Liver (tissue), 9 donors: ENCODE results near the gene CDK5RAP3. TPM values are rescaled to one million over a fixed set of nuclear protein-coding genes. Genes with fewer than 3 reads are reported as not detected.

Experiments used
- DNase-seq: peaks from one replicate; pipeline ENCODE4 v3.0.0-alpha.2; 2017; ENCODE audit warnings: low spot score
- H3K27ac ChIP-seq, 2 donors: one replicate each; pipeline ENCODE4 v1.7.0; 2013; ENCODE audit warnings: inconsistent platforms in 2 of 2, low read length in 2 of 2, control low read depth in 1 of 2, low read depth in 1 of 2, mild to moderate bottlenecking in 1 of 2
- H3K27me3 ChIP-seq, 4 donors: one replicate each; pipeline versions ENCODE4 v1.6.1 to v1.7.0; 2013; ENCODE audit warnings: low read length in 3 of 4, inconsistent platforms in 1 of 4, mild to moderate bottlenecking in 1 of 4, moderate library complexity in 1 of 4; ENCODE audit not compliant: control insufficient read depth in 4 of 4, insufficient read depth in 4 of 4
- H3K36me3 ChIP-seq, 4 donors: one replicate each; pipeline versions ENCODE4 v1.6.1 to v1.7.0; 2013; ENCODE audit warnings: low read length in 3 of 4, mild to moderate bottlenecking in 3 of 4, low read depth in 1 of 4, moderate library complexity in 1 of 4; ENCODE audit not compliant: control insufficient read depth in 4 of 4, insufficient read depth in 3 of 4
- H3K4me1 ChIP-seq, 4 donors: one replicate each; pipeline versions ENCODE4 v1.6.1 to v1.7.0; 2013; ENCODE audit warnings: low read length in 3 of 4, mild to moderate bottlenecking in 3 of 4, moderate library complexity in 1 of 4; ENCODE audit not compliant: control insufficient read depth in 4 of 4, insufficient read depth in 4 of 4
- H3K4me3 ChIP-seq, 3 donors: one replicate each; pipeline versions ENCODE4 v1.6.1 to v1.7.0; 2013; ENCODE audit warnings: low read length in 3 of 3, control low read depth in 1 of 3, low read depth in 1 of 3, mild to moderate bottlenecking in 1 of 3
- H3K9ac ChIP-seq, 2 donors: one replicate each; pipeline ENCODE4 v1.7.0; 2013; ENCODE audit warnings: low read length in 2 of 2, mild to moderate bottlenecking in 2 of 2, moderate library complexity in 2 of 2, control low read depth in 1 of 2, low read depth in 1 of 2
- H3K9me3 ChIP-seq, 4 donors: one replicate each; pipeline versions ENCODE4 v1.6.1 to v1.7.0; 2013; ENCODE audit warnings: low read length in 3 of 4; ENCODE audit not compliant: control insufficient read depth in 4 of 4
- CTCF ChIP-seq: fragments of 150-350 bp; IDR thresholded peaks from 2 replicates; pipeline ENCODE4 v1.5.1; 2017; ENCODE audit warnings: improper control_type of control experiment, low read depth, low read length; ENCODE audit not compliant: missing input control
- EGR1 ChIP-seq, 2 donors: IDR thresholded peaks; 2 replicates each; pipeline ENCODE4 v1.6.1; 2016 to 2018; ENCODE audit warnings: antibody characterized with exemption in 2 of 2, low read depth in 2 of 2
- FOXA1 ChIP-seq: IDR thresholded peaks from 2 replicates; pipeline ENCODE4 v1.6.1; 2016; ENCODE audit warnings: antibody characterized with exemption
- FOXA2 ChIP-seq: IDR thresholded peaks from 2 replicates; pipeline ENCODE4 v1.6.1; 2016; ENCODE audit warnings: antibody characterized with exemption
- GABPA ChIP-seq, 2 donors: IDR thresholded peaks in 1 of 2; conservative IDR thresholded peaks in 1 of 2; 2 replicates each; pipeline ENCODE4 v1.6.1; 2016; ENCODE audit warnings: antibody characterized with exemption in 2 of 2, mild to moderate bottlenecking in 1 of 2, moderate library complexity in 1 of 2
- JUND ChIP-seq, 2 donors: IDR thresholded peaks; 2 replicates each; pipeline ENCODE4 v1.6.1; 2016; ENCODE audit warnings: antibody characterized with exemption in 2 of 2
- NR2F2 ChIP-seq: IDR thresholded peaks from 2 replicates; pipeline ENCODE4 v1.6.1; 2016; ENCODE audit warnings: antibody characterized with exemption
- RAD21 ChIP-seq, 2 donors: IDR thresholded peaks; 2 replicates each; pipeline ENCODE4 v1.6.1; 2016; ENCODE audit warnings: antibody characterized with exemption in 2 of 2, mild to moderate bottlenecking in 2 of 2
- REST ChIP-seq: IDR thresholded peaks from 2 replicates; pipeline ENCODE4 v1.6.1; 2016; ENCODE audit warnings: antibody characterized with exemption, mild to moderate bottlenecking
- RXRA ChIP-seq, 2 donors: IDR thresholded peaks; 2 replicates each; pipeline ENCODE4 v1.6.1; 2017 to 2018; ENCODE audit warnings: antibody characterized with exemption in 2 of 2, mild to moderate bottlenecking in 1 of 2
- SP1 ChIP-seq: IDR thresholded peaks from 2 replicates; pipeline ENCODE4 v1.6.1; 2018; ENCODE audit warnings: antibody characterized with exemption, mild to moderate bottlenecking
- YY1 ChIP-seq: IDR thresholded peaks from 2 replicates; pipeline ENCODE4 v1.6.1; 2016; ENCODE audit warnings: antibody characterized with exemption, mild to moderate bottlenecking
- ZBTB33 ChIP-seq: IDR thresholded peaks from 2 replicates; pipeline ENCODE4 v1.6.1; 2016; ENCODE audit warnings: antibody characterized with exemption
- WGBS: extraction: QIAGEN DNeasy Blood & Tissue Kit; methylation state at CpG from one replicate; pipeline ENCODE4 v1.1.7; 2013; 5-methylcytosine and 5-hydroxymethylcytosine counted together
- polyA plus RNA-seq, 2 donors: library from polyadenylated mRNA; stranded (reverse) in 1 of 2; unstranded in 1 of 2; fragments of 200-250 nt in 1 of 2; fragments of >200 nt in 1 of 2; fragmentation: Nextera tagmentation in 1 of 2; extraction: Ambion mirVana in 1 of 2; gene quantifications; one replicate each; pipeline versions ENCODE4 v1.2.1 to v1.2.3, GENCODE V29; 2013 to 2015
- total RNA-seq, 2 donors: library from RNA; depleted of rRNA; stranded (reverse); fragments of >200 nt; gene quantifications; one replicate each; pipeline ENCODE4 v1.2.3, GENCODE V29; 2014
- donor health status: healthy.
- donor health status: healthy.
- donor health status: healthy.
- donor health status: healthy.
- donor health status: healthy.

Gene CDK5RAP3
- total and polyA plus RNA-seq, 4 donors: 44.6 to 120 (median 74.7) TPM

- H3K36me3 ChIP-seq: peaks cover 6 to 60% (median 47%) of the 10 kb centered on the region in 4 donors
- peaks cover 0 to 16% (median 12%) of the 10 kb centered on the region in 4 donors for H3K4me1 ChIP-seq
- no peak overlapping the region for H3K27ac ChIP-seq
- no peak overlapping the region for H3K4me3 ChIP-seq
- TF ChIP-seq YY1 (no peak), REST (no peak), GABPA (IDR thresholded peaks at IDR 0.05 in 1 of 2, conservative IDR thresholded peaks at IDR 0.05 in 1 of 2) (no peak), FOXA2 (no peak), RXRA (IDR thresholded peaks at IDR 0.05) (no peak), SP1 (no peak), JUND (IDR thresholded peaks at IDR 0.05) (no peak), ZBTB33 (no peak), CTCF (no peak), FOXA1 (no peak)
- no peak overlapping the region for H3K9ac ChIP-seq
- no peak for DNase-seq
- H3K9me3 ChIP-seq: no peaks in the 10 kb centered on the region
- WGBS: 91% methylated on average over 15 of the region's 15 CpGs
- no peaks in the 10 kb centered on the region for H3K27me3 ChIP-seq
Measured at GRCh38 chr17:47975189-47975822, 4.4 kb downstream of the CDK5RAP3 start.

GRCh38 chr17:47975823-47976205 is 4.9 kb downstream of the CDK5RAP3 start:
- 94% methylated on average over 10 of the region's 10 CpGs for WGBS
- Histone ChIP-seq H3K9me3 (no peaks in the 10 kb centered on the region), H3K9ac (no peak overlapping the region), H3K27ac (no peak overlapping the region), H3K4me1 (peaks cover 0 to 13% (median 9%) of the 10 kb centered on the region in 4 donors), H3K36me3 (peaks cover 6 to 65% (median 52%) of the 10 kb centered on the region in 4 donors), H3K4me3 (no peak overlapping the region), H3K27me3 (no peaks in the 10 kb centered on the region)
- DNase-seq: no peak
- TF ChIP-seq CTCF (no peak), FOXA2 (no peak), JUND (IDR thresholded peaks at IDR 0.05) (no peak), EGR1 (IDR thresholded peaks at IDR 0.05; ENCODE audit: low read depth in 2 of 2) (no peak), GABPA (IDR thresholded peaks at IDR 0.05 in 1 of 2, conservative IDR thresholded peaks at IDR 0.05 in 1 of 2) (no peak), NR2F2 (no peak), RAD21 (IDR thresholded peaks at IDR 0.05) (no peak), REST (no peak)
